Prostate gland (tissue), 2 donors: Measurements from ENCODE around the gene POU3F1.

Experiments used
- CTCF ChIP-seq, 4 experiments: fragments of 200-600 bp in 2 of 4; fragments of 450-650 bp in 2 of 4; sonication (generic) in 2 of 4; IDR thresholded peaks; 1 replicate in 3 of 4; 2 replicates in 1 of 4; pipeline ENCODE4 v1.5.1; 2016 to 2019; ENCODE audit warnings: antibody characterized with exemption in 4 of 4, mild to moderate bottlenecking in 2 of 4, moderate library complexity in 2 of 4
- POLR2AphosphoS5 ChIP-seq: sonication (generic); formaldehyde crosslinking; IDR thresholded peaks from one replicate; pipeline ENCODE4 v1.6.1; 2017; ENCODE audit warnings: antibody characterized with exemption

GRCh38 chr1:38053416-38054091 is 7.0 kb upstream of the POU3F1 start:
- TF ChIP-seq CTCF (IDR thresholded peaks at IDR 0.05) = no peak
- no peak for TF ChIP-seq POLR2AphosphoS5
